Choroid plexus epithelial cell (primary cell): ENCODE results near the gene NRGN.

ENCODE experiments used
- DNase-seq: peaks from one replicate; pipeline ENCODE4 v3.0.0-alpha.2; 2010; ENCODE audit warnings: low read depth
- H3K4me3 ChIP-seq: 2 replicates; pipeline ENCODE4 v1.5.1; 2011; ENCODE audit warnings: low read depth, mild to moderate bottlenecking, control low read depth, low read length, moderate library complexity
- CTCF ChIP-seq: conservative IDR thresholded peaks from 2 replicates; pipeline ENCODE4 v1.5.1; 2011; ENCODE audit warnings: low read depth, mild to moderate bottlenecking, control low read depth, inconsistent platforms, low read length, moderate library complexity

Gene NRGN

GRCh38 chr11:124739479-124740276 lies at the start of gene NRGN:
Gene NRGN (plus strand): TSS chr11:124739942. CDS start chr11:124740085, 143 bp downstream.
- no peak for TF ChIP-seq CTCF
- H3K4me3 ChIP-seq = peak within 1 kb of the TSS; percentile 58
- peak; percentile 89 for DNase-seq

- no peak for DNase-seq
- no peak overlapping the region for H3K4me3 ChIP-seq
- TF ChIP-seq CTCF = no peak
Measured at GRCh38 chr11:124693142-124693541, 46.6 kb upstream of the NRGN start.

- TF ChIP-seq CTCF = no peak
- no peak overlapping the region for H3K4me3 ChIP-seq
- DNase-seq = no peak
Measured at GRCh38 chr11:124699547-124699946, 40.2 kb upstream of the NRGN start.

- no peak for TF ChIP-seq CTCF
- no peak overlapping the region for H3K4me3 ChIP-seq
- no peak for DNase-seq
Measured at GRCh38 chr11:124700028-124700427, 39.7 kb upstream of the NRGN start.

GRCh38 chr11:124707829-124708228 lies 31.9 kb upstream of the NRGN start:
- no peak for TF ChIP-seq CTCF
- DNase-seq = no peak
- no peak overlapping the region for H3K4me3 ChIP-seq

GRCh38 chr11:124712392-124712791 lies 27.4 kb upstream of the NRGN start:
- no peak for DNase-seq
- TF ChIP-seq CTCF = no peak
- no peak overlapping the region for H3K4me3 ChIP-seq

- no peak overlapping the region for H3K4me3 ChIP-seq
- DNase-seq = no peak
- TF ChIP-seq CTCF = no peak
Measured at GRCh38 chr11:124716591-124716990, 23.2 kb upstream of the NRGN start.
